ENCODE data around the gene RNU6-9.

GRCh38 chr19:873561-874041, 19.7 kb upstream of the RNU6-9 start:
- TF ChIP-seq POLR2A (IDR thresholded peaks at IDR 0.05), result no peak
- no peak for TF ChIP-seq CTCF (IDR thresholded peaks at IDR 0.05)
